Left colon (tissue), 2 donors: ENCODE measurements around the gene LBP. TPM values are rescaled to one million over a fixed set of nuclear protein-coding genes. Genes with fewer than 3 reads are reported as not detected.
"Not testable (repeated sequence)": the region's sequence is repeated elsewhere in the genome, so short reads cannot be mapped to it uniquely, and the experiment has no call there.

Experiments used
- ATAC-seq: fragments of 200-7000 bp; cut with Tn5 transposase; one replicate; pipeline ENCODE4 v1.9.1; 2020; ENCODE audit warnings: mild to moderate bottlenecking, moderate library complexity
- DNase-seq, 2 donors: peaks; one replicate each; pipeline ENCODE4 v3.0.0-alpha.2; 2020
- intact Hi-C, 2 donors: fragments of 100-400 bp; cut with DNase I in 1 of 2; cut with micrococcal nuclease in 1 of 2; formaldehyde crosslinking; loops; one replicate each; pipeline versions ENCODE4 v1.11.2 to v1.14.0; 2022; cut with DNase I, micrococcal nuclease
- long read RNA-seq: library from polyadenylated mRNA; unstranded; transcript quantifications from one replicate; pipeline ENCODE4 v2.0.0, GENCODE V29; 2021
- total RNA-seq, 2 donors: library from RNA; stranded (reverse); fragmentation: NEBNext Ultra II Directional; extraction: Animal tissue kit (Norgen Biotek cat#: 25700); gene quantifications; one replicate each; pipeline ENCODE4 v1.2.1, GENCODE V29; 2021
- donor health status: DM: no; HTN: no; CAD: no.
- donor health status: DM: yes; HTN: yes; CAD: no.

The LBP gene, protein sequence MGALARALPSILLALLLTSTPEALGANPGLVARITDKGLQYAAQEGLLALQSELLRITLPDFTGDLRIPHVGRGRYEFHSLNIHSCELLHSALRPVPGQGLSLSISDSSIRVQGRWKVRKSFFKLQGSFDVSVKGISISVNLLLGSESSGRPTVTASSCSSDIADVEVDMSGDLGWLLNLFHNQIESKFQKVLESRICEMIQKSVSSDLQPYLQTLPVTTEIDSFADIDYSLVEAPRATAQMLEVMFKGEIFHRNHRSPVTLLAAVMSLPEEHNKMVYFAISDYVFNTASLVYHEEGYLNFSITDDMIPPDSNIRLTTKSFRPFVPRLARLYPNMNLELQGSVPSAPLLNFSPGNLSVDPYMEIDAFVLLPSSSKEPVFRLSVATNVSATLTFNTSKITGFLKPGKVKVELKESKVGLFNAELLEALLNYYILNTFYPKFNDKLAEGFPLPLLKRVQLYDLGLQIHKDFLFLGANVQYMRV
- not detected for total RNA-seq
- long read RNA-seq: 0 reads

DNA sequence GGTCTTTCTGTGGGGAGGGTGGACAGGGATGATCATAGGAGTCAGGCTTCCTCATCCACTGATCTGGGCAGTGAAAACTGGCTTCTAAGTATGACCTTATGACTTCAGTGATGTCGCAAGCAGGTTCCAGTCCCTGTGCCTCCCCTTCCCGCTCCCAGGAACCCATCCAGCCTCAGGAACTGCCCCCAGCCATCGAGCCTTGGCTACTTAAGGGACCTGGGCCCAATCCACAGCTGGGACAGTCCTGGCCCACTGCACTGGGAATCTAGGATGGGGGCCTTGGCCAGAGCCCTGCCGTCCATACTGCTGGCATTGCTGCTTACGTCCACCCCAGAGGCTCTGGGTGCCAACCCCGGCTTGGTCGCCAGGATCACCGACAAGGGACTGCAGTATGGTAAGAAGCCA lies at the start of gene LBP:
LBP (plus strand) TSS at position 236 of the 405 bp plus-strand sequence; CDS start at position 271, 35 bp downstream.
- no peak for ATAC-seq
- intact Hi-C loops: no loop called here

DNA sequence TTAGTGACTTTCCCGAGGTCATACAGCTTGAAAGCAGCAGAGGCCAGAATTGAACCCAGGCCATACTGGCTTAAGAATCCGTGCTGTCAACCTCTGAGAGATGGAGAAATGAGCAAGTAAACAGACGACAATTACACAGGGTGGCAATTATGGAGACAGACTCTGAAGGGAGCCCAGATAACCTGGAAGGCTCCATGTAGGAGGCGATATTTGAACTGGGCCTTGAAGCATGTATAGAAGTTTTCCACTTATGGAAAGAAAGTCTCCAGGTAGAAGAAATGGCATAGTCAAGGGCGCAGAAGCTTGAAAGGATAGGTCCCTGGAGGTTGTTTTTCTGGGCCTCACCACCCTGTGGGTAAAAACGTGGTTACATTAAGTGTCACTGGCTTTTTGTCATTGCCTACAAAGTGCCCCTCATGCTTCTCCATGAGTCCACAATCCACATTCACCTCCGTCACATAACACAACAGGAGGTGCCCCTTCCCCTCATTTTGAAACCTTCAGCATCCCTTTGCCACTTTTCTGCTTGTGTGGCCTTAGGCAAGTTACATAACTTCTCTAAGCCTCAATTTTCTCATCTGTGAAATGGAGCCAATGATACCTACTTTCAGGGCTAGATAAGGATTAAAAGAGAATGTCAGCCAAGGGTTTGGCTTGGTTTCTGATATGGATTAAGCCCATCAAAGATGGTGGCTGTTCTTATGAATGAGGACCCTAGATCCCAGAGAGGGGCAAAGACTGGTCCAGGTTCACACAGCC lies 48.2 kb upstream of the LBP start:
- intact Hi-C loops: no loop called here
- DNase-seq (no peak), ATAC-seq (no peak)

More for the DNA sequence above, at the start of gene LBP:
- DNase-seq: no peak

DNA sequence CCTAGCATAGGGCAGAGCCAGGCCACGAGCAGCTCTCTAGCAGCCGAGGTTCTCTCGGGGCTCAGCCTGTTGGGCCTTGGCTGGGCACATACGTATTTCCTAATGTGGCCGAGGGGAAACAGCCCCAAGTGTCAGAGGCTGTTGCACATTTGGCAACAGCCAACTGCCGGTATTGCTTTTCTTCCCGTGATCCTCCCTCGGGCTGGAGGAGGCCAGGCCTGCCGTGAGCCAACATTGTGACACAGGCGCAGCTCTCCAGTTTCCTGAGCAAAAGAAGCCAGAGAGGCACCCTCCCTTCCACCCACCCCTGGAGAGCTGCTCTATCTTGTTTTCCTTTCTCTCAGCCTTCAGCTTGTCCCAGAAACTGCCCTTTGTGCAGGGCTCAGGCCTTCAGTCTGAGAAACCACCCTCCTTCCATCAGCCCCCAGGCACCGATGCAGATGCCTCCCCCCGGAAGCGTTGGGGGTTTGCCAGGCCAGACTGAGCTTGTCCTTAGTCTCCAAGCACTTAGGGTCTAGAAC lies 47.5 kb upstream of the LBP start:
- ATAC-seq (peak; percentile 14), DNase-seq (peak; percentile 34 to 70)
- intact Hi-C loops: no loop called here

DNA sequence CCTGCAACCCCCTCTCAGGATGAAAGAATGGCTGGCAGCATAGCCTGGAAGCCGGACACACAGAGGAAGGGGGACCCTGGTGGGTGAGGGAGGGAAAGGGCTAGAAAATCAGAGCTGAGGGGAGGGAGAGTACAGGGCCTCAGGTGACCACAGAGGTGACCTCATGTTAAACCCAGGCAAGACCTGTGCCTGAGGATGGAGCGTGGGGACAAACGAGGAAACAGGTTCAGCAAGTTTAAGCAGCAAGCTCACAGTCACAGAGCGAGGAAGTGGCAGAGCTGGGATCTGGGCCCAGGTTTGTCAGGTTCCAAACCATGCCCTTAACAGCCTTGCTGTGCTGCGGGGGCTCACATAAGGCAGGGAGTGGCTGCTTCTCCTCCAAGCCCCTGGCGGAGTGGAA lies 46.3 kb upstream of the LBP start:
- no peak for ATAC-seq
- intact Hi-C loops: no loop called here
- no peak for DNase-seq

DNA sequence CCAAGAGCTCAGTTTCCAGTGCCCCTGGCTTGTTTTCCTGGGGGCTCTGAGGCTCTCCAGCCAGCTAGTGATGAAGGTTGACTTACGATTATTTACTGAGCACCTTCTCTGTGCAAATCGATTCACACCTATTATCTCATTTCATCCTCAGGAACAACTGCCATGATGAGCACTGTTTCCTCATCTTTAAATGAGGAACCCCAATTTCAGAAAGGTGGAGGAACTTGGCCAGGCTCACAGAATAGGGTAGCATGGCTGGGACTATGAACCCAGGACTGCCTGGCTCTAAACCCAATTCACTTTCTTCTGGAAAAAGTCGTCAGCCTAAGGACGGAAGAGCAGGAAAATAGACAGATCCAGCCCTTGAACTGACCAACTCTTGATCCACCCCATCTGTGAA lies 45.8 kb upstream of the LBP start:
- intact Hi-C loops: no loop called here
- ATAC-seq (no peak), DNase-seq (no peak)

DNA sequence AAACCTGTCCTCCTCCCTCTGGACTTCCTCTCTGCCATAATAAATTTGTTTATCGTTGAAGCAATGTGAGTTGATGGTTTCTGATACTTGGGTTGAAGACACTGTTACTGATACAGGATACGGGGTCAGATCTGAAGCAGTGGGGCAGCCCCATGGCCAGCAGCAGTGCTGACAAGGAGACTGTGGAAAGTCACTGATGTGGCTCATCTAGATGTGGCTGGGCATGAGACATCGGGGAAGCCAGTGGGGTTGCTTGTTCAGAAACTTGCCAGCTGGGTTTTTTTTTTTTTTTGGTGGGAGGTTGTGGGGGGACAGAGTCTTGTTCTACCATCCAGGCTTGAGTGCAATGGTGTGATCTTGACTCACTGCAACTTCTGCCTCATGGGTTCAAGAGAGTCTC lies 45.0 kb upstream of the LBP start:
- ATAC-seq (no peak), DNase-seq (no peak)
- intact Hi-C loops: no loop called here

DNA sequence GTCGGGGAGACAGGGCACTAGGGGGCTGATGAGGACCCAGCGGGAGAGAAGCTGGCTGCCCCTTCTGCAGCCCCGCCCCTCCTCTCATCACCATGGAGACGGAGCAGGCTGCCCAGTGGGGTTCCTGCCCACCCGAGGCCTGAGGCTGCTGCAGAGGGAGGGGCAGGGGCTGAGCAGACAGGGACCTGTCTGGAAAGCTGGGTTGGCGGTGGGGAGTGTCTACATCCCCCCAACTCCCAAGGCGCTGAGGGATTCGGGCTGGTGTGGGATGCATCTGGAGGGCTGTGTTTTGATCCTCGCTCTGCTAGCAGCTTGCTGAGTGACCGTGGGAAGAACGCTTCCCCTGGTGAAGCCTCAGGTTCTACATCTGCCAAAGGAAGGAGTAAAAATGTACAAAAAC lies 43.5 kb upstream of the LBP start:
- DNase-seq (no peak), ATAC-seq (no peak)
- intact Hi-C loops: no loop called here

DNA sequence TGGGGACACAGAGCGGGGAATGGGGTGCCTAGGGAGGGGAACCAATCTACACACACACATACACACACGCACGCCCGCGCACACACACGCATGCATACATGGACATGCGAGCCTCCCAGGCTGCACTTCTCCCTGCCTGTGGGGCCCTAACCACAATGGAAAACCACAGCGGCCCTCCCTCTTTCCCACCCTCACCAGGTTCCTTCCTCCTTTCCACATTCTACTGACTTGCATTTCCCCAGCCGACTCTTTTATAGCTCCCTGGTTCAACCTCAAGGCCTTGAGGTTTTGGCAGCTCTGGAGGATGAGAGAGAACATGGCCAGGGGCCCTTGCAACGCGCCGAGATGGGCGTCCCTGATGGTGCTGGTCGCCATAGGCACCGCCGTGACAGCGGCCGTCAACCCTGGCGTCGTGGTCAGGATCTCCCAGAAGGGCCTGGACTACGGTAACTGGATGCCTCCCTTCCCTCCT lies 42.3 kb upstream of the LBP start, which contains the start of gene BPI:
BPI (plus strand) TSS at position 249 of the 472 bp plus-strand sequence; CDS start at position 317, 68 bp downstream.
- peak in 1 of 2 donors; percentile 14 for DNase-seq
- no peak for ATAC-seq

DNA sequence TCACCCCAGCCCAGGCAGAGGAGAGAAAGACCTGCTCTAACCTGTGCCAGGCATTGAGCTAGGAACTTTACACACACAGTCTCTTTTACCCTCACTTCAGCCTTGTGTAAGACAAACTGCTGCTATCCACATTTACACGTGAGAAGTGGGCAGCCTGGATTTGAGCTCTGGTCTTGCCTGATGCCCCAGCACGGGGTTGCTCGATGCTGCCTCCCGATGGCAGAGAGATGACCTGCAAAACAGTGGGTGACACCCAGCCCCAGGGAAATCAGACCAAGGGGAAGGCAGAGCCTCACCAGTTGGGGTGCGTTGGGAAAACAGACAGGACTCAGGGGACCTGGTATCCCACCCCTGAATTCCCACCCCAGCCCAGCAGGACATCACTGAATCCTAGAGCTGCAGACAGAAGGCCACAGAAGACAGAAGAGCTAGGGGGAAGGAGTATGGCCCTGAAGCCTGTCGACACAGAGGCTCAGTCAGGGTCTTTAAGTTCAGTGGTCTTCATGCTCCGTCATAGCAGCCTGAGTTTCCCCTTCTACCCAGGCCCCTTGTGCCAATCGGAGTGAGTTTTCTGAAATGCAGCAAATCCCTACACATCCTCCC lies 41.3 kb upstream of the LBP start:
- no peak for ATAC-seq
- peak in 1 of 2 donors; percentile 26 for DNase-seq
- intact Hi-C loops: no loop called here

More for the DNA sequence above, 42.3 kb upstream of the LBP start, which contains the start of gene BPI:
- intact Hi-C loops: no loop called here

DNA sequence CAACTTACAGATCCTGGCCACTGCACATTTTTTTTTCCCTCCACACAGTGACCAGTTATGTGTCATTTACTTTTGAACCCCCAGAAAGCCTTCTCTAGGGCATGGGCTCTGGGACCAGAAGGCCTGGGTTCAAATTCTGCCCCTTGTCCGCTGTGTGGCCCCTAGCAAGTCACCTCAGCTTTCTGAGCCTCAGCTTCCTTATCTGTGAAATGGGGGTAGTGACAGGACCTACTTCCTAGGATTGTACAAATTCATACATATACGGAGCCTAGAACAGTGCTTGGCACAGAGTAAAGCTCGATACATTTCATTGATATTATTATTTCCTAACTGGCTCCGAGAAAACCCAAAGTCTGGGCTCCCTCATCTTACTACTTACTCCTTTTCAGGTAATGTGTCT lies 40.7 kb upstream of the LBP start:
- ATAC-seq (no peak), DNase-seq (no peak)
- intact Hi-C loops: no loop called here

DNA sequence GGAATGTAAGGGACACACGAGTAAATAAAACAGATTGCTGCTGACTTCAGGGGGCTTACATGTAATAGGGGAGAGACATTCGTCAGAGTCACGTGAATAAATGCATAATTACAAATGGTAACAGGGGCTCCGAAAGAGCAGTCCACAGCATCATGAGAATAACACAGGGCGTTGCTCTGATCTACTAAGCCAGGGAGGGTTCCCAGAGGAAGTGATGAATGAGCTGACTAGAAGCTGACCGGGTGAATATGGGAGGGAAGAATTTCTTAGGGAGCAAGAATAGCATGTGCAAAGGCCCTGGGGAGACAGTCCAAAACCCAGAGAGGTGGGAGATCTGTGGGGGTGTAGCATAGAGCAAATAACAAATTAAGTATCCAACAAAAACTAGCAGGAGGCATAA lies 39.9 kb upstream of the LBP start:
- DNase-seq (no peak), ATAC-seq (no peak)
- intact Hi-C loops: no loop called here

DNA sequence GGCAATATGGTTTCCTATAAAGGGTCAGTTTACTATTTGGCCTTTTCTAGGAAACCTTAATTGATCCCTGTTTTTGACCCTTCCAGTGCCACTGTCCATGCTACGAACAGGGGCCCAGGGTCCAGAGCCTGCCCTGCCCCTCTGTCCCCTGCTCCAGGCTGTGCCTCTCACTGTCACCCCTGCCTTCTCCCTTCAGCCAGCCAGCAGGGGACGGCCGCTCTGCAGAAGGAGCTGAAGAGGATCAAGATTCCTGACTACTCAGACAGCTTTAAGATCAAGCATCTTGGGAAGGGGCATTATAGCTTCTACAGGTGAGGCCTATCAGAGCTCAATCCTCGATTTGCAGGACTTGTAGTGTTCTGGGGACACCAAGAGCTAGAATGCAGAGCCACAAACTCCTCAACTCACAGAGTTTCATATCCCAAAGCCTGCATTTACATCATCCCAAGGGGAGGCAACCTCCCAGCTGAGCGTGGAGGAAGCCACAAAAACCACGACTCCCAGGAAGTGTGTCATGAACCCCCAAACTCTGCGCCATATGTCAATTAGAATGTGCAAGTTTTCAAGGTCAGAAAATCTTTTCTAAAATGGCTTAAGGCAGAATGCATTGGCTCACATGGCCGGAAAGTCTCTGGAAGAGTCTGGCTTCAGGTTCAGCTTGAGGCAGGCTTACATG lies 38.8 kb upstream of the LBP start:
- DNase-seq: no peak
- intact Hi-C loops: no loop called here
- no peak for ATAC-seq

DNA sequence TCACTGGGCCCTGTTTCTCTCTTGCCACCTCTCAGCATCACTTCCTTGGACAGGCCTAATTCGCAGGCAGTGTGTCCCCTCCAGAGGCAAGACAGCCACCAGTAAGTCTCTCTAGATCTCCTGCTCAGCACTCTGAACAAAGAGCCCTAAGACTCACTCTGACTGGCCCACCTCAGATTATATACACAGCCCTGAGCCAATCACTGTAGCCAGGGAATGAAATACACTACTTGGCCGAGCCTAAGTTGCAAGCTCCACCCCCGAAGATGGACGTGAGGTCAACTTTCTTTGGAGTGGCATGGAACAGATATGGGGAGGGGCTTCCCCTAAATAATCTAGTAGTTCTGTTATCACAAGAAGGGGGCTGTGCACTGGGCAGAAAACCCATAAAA lies 38.2 kb upstream of the LBP start:
- DNase-seq: no peak
- no peak for ATAC-seq
- intact Hi-C loops: no loop called here

DNA sequence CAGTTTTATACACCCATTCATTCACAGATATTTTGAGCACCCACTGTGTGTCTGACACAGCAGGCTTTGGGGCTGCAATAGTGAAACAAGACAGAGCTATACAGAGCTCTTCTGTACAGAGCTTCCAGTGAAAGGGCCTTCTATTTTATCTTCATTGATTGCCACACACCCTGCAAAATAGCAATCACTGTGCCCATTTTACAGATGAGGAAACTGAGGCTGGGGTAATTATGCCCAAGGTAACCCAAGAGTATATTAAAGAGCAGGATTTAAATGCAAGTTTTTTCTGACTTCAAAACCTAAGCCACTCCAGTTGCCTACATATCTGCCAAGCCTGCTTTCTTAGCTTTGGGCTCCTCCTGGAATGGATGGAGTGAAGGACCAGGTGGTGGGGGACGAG lies 37.8 kb upstream of the LBP start:
- no peak for DNase-seq
- intact Hi-C loops: no loop called here
- ATAC-seq: no peak

DNA sequence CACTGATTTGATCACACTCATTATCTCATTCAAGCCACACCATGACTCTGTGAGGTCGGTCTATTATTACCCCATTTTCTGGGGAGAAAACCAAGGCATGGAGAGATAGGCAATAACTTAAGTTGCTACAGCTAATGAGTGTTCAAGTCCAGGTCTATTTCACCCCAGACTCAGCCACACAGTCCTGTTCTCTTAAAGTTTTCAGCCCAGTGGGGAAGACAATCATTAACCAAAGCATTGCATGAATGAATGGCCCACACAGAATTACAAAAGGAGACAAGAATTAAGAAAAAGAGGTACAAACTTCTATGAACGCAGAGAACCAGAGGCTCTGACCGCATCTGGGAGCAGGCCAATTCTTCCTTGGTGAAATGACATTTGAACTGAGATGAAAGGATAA lies 35.2 kb upstream of the LBP start:
- intact Hi-C loops: no loop called here
- ATAC-seq: no peak
- no peak for DNase-seq

DNA sequence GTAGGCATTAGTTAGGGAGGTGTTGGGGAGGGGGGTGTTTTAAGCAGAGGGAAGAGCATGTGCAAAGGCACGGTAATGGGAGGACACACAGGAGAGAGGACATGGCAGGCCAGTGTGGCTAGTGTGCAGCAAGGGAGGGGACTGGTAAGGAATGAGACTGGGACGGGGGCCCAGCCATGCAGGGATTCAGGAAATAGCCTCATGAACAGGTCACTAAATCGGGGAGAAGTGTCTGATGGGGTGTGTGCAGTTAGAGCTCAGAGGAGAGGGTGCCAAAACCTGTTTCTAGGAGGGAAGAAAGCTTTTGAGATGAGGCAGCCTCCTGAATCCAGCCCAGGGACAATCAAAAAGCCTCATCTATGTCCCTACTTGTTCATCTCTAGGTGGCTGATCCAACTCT lies 34.8 kb upstream of the LBP start:
- no peak for DNase-seq
- intact Hi-C loops: no loop called here
- no peak for ATAC-seq

DNA sequence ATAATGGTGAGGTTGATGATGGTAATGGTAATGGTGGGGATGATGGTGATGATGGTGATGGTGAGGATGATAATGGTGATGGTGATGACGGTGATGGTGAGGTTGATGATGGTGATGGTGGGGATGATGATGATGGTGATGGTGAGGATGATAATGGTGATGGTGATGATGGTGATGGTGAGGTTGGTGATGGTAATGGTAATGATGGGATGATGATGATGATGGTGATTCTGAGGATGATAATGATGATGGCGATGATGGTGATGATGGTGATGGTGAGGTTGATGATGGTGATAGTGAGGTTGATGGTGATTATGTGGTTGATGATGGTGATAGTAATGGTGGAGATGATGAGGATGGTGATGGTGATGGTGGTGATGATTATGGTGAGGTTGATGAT lies 32.6 kb upstream of the LBP start:
- DNase-seq (no peak), ATAC-seq (no peak)
- intact Hi-C loops: no loop called here

DNA sequence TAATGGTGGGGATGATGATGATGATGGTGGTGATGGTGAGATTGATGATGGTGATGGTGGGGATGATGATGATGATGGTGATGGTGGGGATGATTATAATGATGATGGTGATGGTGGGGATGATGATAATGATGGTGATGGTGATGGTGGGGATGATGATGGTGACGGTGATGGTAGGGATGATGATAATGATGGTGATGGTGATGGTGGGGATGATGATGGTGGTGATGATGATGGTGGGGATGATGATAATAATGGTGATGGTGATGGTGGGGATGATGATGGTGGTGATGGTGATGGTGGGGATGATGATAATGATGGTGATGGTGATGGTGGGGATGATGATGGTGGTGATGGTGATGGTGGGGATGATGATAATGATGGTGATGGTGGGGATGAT lies 31.9 kb upstream of the LBP start:
- ATAC-seq, intact Hi-C loops, DNase-seq: not testable (repeated sequence)
